ENCODE data around the gene PLA2G6.

DNA sequence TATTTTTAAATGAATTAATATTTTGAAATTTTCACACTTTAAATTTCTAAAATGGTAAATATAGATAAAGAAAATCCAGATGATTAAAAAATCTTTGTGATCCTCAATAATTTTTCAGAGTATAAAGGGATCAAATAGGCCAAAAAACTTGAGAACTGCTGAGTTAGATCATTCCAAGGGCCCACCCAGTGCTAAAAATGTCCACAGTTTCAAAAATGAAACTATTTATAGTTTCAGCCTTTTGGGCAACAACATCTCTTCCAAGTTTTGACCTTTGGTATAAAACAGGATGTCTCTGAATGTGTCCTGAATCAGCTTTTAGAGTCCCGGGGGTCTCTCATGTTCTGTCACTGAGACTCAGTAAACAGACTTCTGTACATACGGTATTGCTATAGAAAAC, 50.2 kb downstream of the PLA2G6 start:
- TF ChIP-seq CTCF (conservative IDR thresholded peaks at IDR 0.05; ENCODE audit: low read length), result no peak
- no peak for TF ChIP-seq EZH2phosphoT487 (IDR thresholded peaks at IDR 0.05; ENCODE audit: borderline replicate concordance, low read depth, low read length)

All from OCI-LY7 (cell line).